HG03565 (cell line): Measurements from ENCODE around the gene RHBG.

Experiments used
- ATAC-seq: cut with Tn5 transposase; IDR thresholded peaks from one replicate; pipeline ENCODE4 v1.9.1; 2021; ENCODE audit warnings: mild to moderate bottlenecking, moderate library complexity; ENCODE audit not compliant: unreplicated experiment

Gene RHBG

GRCh38 chr1:156422602-156423091, 53.6 kb downstream of the RHBG start:
- no peak for ATAC-seq

GRCh38 chr1:156423422-156424352, 54.7 kb downstream of the RHBG start:
- ATAC-seq = no peak

- no peak for ATAC-seq
Observed at GRCh38 chr1:156424806-156425432, 55.9 kb downstream of the RHBG start.

GRCh38 chr1:156425943-156426342, 56.9 kb downstream of the RHBG start:
- no peak for ATAC-seq

GRCh38 chr1:156427957-156428356, 58.9 kb downstream of the RHBG start:
- no peak for ATAC-seq

GRCh38 chr1:156428746-156429288, 59.8 kb downstream of the RHBG start:
- ATAC-seq = no peak

GRCh38 chr1:156429313-156430060, 60.5 kb downstream of the RHBG start:
- no peak for ATAC-seq

- ATAC-seq = no peak
Observed at GRCh38 chr1:156430303-156430702, 61.3 kb downstream of the RHBG start.

- ATAC-seq = no peak
Observed at GRCh38 chr1:156430866-156431265, 61.9 kb downstream of the RHBG start.

GRCh38 chr1:156431366-156431765, 62.4 kb downstream of the RHBG start:
- ATAC-seq = no peak

- ATAC-seq = no peak
Observed at GRCh38 chr1:156431769-156432668, 63.0 kb downstream of the RHBG start.

GRCh38 chr1:156432669-156433018, 63.6 kb downstream of the RHBG start:
- no peak for ATAC-seq

- no peak for ATAC-seq
Observed at GRCh38 chr1:156433032-156433431, 64.0 kb downstream of the RHBG start.

GRCh38 chr1:156433602-156434001, 64.6 kb downstream of the RHBG start:
- ATAC-seq = no peak
